WTC11 (cell line): Measurements from ENCODE around the gene STK40. TPM values are rescaled to one million over a fixed set of nuclear protein-coding genes. Genes with fewer than 3 reads are reported as not detected.

Experiments
- ATAC-seq: fragments of 200-7000 bp; cut with Tn5 transposase; 2 replicates; pipeline ENCODE4 v1.10.0; 2021; ENCODE audit warnings: mild to moderate bottlenecking, moderate library complexity
- CTCF ChIA-PET: fragments of 300-600 bp; sonication (Branson Sonifier 250); formaldehyde crosslinking; loops from one replicate; lab custom pipeline; 2021; ENCODE audit warnings: antibody characterized with exemption; lab: Charles Lee
- POLR2A ChIA-PET: fragments of 350-600 bp; sonication (Branson Sonifier 250); formaldehyde crosslinking; loops from one replicate; lab custom pipeline; 2021; ENCODE audit warnings: antibody characterized with exemption; lab: Charles Lee
- DNase-seq: peaks from one replicate; pipeline ENCODE4 v3.0.0; 2021; ENCODE audit warnings: low spot score
- H3K27ac Mint-ChIP-seq: 2 replicates; pipeline ENCODE4 v1.8.0; 2021; ENCODE audit warnings: mixed read lengths
- H3K27me3 Mint-ChIP-seq: 2 replicates; pipeline ENCODE4 v1.8.0; 2021; ENCODE audit warnings: low read depth, mild to moderate bottlenecking, moderate library complexity, mixed read lengths
- H3K36me3 Mint-ChIP-seq: 2 replicates; pipeline ENCODE4 v1.8.0; 2021; ENCODE audit warnings: mixed read lengths
- H3K4me1 Mint-ChIP-seq: 2 replicates; pipeline ENCODE4 v1.8.0; 2022; ENCODE audit warnings: mixed read lengths
- H3K4me3 Mint-ChIP-seq: 2 replicates; pipeline ENCODE4 v1.8.0; 2021; ENCODE audit warnings: mild to moderate bottlenecking, moderate library complexity, mixed read lengths
- H3K9me3 Mint-ChIP-seq: 2 replicates; pipeline ENCODE4 v1.8.0; 2021; ENCODE audit warnings: mixed read lengths
- ATF6 ChIP-seq: sonication (generic); formaldehyde crosslinking; IDR thresholded peaks from 2 replicates; pipeline ENCODE4 v1.8.1; 2023; ENCODE audit warnings: mild to moderate bottlenecking, missing genetic modification reagents
- CBFB ChIP-seq: sonication (generic); formaldehyde crosslinking; IDR thresholded peaks from 2 replicates; pipeline ENCODE4 v1.8.1; 2022; ENCODE audit warnings: mild to moderate bottlenecking, low read depth, missing genetic modification reagents
- CREB1 ChIP-seq: sonication (generic); formaldehyde crosslinking; IDR thresholded peaks from 2 replicates; pipeline ENCODE4 v1.8.0; 2023; ENCODE audit warnings: mild to moderate bottlenecking, missing genetic modification reagents
- E2F5 ChIP-seq: sonication (generic); formaldehyde crosslinking; IDR thresholded peaks from 2 replicates; pipeline ENCODE4 v1.8.1; 2022; ENCODE audit warnings: mild to moderate bottlenecking, moderate library complexity, missing genetic modification reagents
- ELF4 ChIP-seq: sonication (generic); formaldehyde crosslinking; IDR thresholded peaks from 2 replicates; pipeline ENCODE4 v1.8.1; 2022; ENCODE audit warnings: low read depth, mild to moderate bottlenecking, moderate library complexity, missing genetic modification reagents
- ETV6 ChIP-seq: sonication (generic); formaldehyde crosslinking; IDR thresholded peaks from 2 replicates; pipeline ENCODE4 v1.8.1; 2022; ENCODE audit warnings: mild to moderate bottlenecking, missing genetic modification reagents
- FOXJ3 ChIP-seq: sonication (generic); formaldehyde crosslinking; IDR thresholded peaks from 2 replicates; pipeline ENCODE4 v1.9.0; 2021; ENCODE audit warnings: missing genetic modification reagents, mild to moderate bottlenecking, borderline replicate concordance
- FOXK1 ChIP-seq: sonication (generic); formaldehyde crosslinking; IDR thresholded peaks from 2 replicates; pipeline ENCODE4 v1.8.0; 2022; ENCODE audit warnings: mild to moderate bottlenecking, moderate library complexity, missing genetic modification reagents
- GABPB1 ChIP-seq: sonication (generic); formaldehyde crosslinking; IDR thresholded peaks from 2 replicates; pipeline ENCODE4 v1.8.1; 2023; ENCODE audit warnings: mild to moderate bottlenecking, missing genetic modification reagents
- GTF2I ChIP-seq: fragments of 250-450 bp; sonication (Bioruptor Pico); conservative IDR thresholded peaks from 2 replicates; pipeline ENCODE4 v1.4.0; 2021; ENCODE audit warnings: mild to moderate bottlenecking
- HMGXB4 ChIP-seq: sonication (generic); formaldehyde crosslinking; IDR thresholded peaks from 2 replicates; pipeline ENCODE4 v1.8.1; 2023; ENCODE audit warnings: mild to moderate bottlenecking, moderate library complexity, missing genetic modification reagents
- IRF1 ChIP-seq: sonication (generic); formaldehyde crosslinking; IDR thresholded peaks from 2 replicates; pipeline ENCODE4 v1.8.0; 2023; ENCODE audit warnings: missing genetic modification reagents
- JUN ChIP-seq: sonication (generic); formaldehyde crosslinking; IDR thresholded peaks from 2 replicates; pipeline ENCODE4 v1.8.0; 2023; ENCODE audit warnings: mild to moderate bottlenecking, missing genetic modification reagents
- KAT7 ChIP-seq: sonication (generic); formaldehyde crosslinking; IDR thresholded peaks from 2 replicates; pipeline ENCODE4 v1.8.1; 2023; ENCODE audit warnings: missing genetic modification reagents, mild to moderate bottlenecking, borderline replicate concordance
- NR1H2 ChIP-seq: sonication (generic); formaldehyde crosslinking; IDR thresholded peaks from 2 replicates; pipeline ENCODE4 v1.9.0; 2021; ENCODE audit warnings: mild to moderate bottlenecking, moderate library complexity, missing genetic modification reagents
- NR3C1 ChIP-seq: sonication (generic); formaldehyde crosslinking; conservative IDR thresholded peaks from 2 replicates; pipeline ENCODE4 v1.8.1; 2023; ENCODE audit warnings: low read depth, mild to moderate bottlenecking, missing genetic modification reagents
- RELA ChIP-seq: sonication (generic); formaldehyde crosslinking; IDR thresholded peaks from 2 replicates; pipeline ENCODE4 v1.8.1; 2022; ENCODE audit warnings: missing genetic modification reagents, mild to moderate bottlenecking, borderline replicate concordance
- SMAD3 ChIP-seq: sonication (generic); formaldehyde crosslinking; IDR thresholded peaks from 2 replicates; pipeline ENCODE4 v1.8.0; 2022; ENCODE audit warnings: missing genetic modification reagents, mild to moderate bottlenecking, borderline replicate concordance
- SP1 ChIP-seq: sonication (generic); formaldehyde crosslinking; conservative IDR thresholded peaks from 2 replicates; pipeline ENCODE4 v1.8.1; 2022; ENCODE audit warnings: missing genetic modification reagents
- TEAD4 ChIP-seq: sonication (generic); formaldehyde crosslinking; IDR thresholded peaks from 2 replicates; pipeline ENCODE4 v1.8.0; 2022; ENCODE audit warnings: mild to moderate bottlenecking, missing genetic modification reagents
- USF2 ChIP-seq: sonication (generic); formaldehyde crosslinking; IDR thresholded peaks from 2 replicates; pipeline ENCODE4 v1.8.1; 2023; ENCODE audit warnings: mild to moderate bottlenecking, missing genetic modification reagents, moderate library complexity
- ZNF138 ChIP-seq: sonication (generic); formaldehyde crosslinking; conservative IDR thresholded peaks from 2 replicates; pipeline ENCODE4 v1.8.1; 2022; ENCODE audit warnings: mild to moderate bottlenecking, moderate library complexity, missing genetic modification reagents
- ZNF232 ChIP-seq: sonication (generic); formaldehyde crosslinking; IDR thresholded peaks from 2 replicates; pipeline ENCODE4 v1.8.0; 2022; ENCODE audit warnings: mild to moderate bottlenecking, missing genetic modification reagents
- ZNF281 ChIP-seq: sonication (generic); formaldehyde crosslinking; IDR thresholded peaks from 2 replicates; pipeline ENCODE4 v1.8.0; 2023; ENCODE audit warnings: mild to moderate bottlenecking, missing genetic modification reagents
- ZNF317 ChIP-seq: sonication (generic); formaldehyde crosslinking; IDR thresholded peaks from 2 replicates; pipeline ENCODE4 v1.8.1; 2023; ENCODE audit warnings: low read depth, mild to moderate bottlenecking, moderate library complexity, missing genetic modification reagents, borderline replicate concordance
- ZNF671 ChIP-seq: fragments of 250-450 bp; sonication (Bioruptor Pico); IDR thresholded peaks from 2 replicates; pipeline ENCODE4 v1.8.0; 2021; ENCODE audit warnings: mild to moderate bottlenecking
- total RNA-seq: library from RNA; stranded (reverse); gene quantifications from 3 replicates; pipeline ENCODE4 v1.2.3, GENCODE V29; 2021

Gene STK40
- total RNA-seq, 1 experiment from 2014 or later = 24.7 TPM

GRCh38 chr1:36306210-36306901 lies 79.4 kb downstream of the STK40 start, which contains the start of gene SH3D21 (continued):
- TF ChIP-seq IRF1 (CRISPR knock-in tag) (0 out of 2 replicates have a peak, but pooled peaks have one; percentile 41), ZNF138 (0 out of 2 replicates have a peak, but pooled peaks have one; percentile 85), ZNF281 (CRISPR knock-in tag) (no peak), NR3C1 (CRISPR knock-in tag) (0 out of 2 replicates have a peak, but pooled peaks have one; percentile 53), CBFB (CRISPR knock-in tag) (0 out of 2 replicates have a peak, but pooled peaks have one; percentile 50), NR1H2 (CRISPR knock-in tag) (no peak), HMGXB4 (CRISPR knock-in tag) (peak; percentile 92; the same call in 1 of the 2 replicates), E2F5 (CRISPR knock-in tag) (no peak; the same call in 1 of the 2 replicates), ZNF232 (peak; percentile 46; the same call in 1 of the 2 replicates), ZNF317 (no peak; the same call in 1 of the 2 replicates), ELF4 (CRISPR knock-in tag) (0 out of 2 replicates have a peak, but pooled peaks have one; percentile 43), KAT7 (CRISPR knock-in tag) (peak; percentile 75; the same call in 1 of the 2 replicates), RELA (CRISPR knock-in tag) (peak; percentile 27; the same call in 1 of the 2 replicates), USF2 (CRISPR knock-in tag) (peak; percentile 13; the same call in 1 of the 2 replicates), TEAD4 (CRISPR knock-in tag) (no peak), ZNF671 (no peak), GABPB1 (0 out of 2 replicates have a peak, but pooled peaks have one; percentile 37), SP1 (CRISPR knock-in tag) (peak; percentile 59; the same call in 1 of the 2 replicates)

- Mint-ChIP-seq H3K4me1 (peaks cover 17% of the 10 kb centered on the region), H3K27ac (peak overlapping the region; percentile 94), H3K9me3 (no peaks in the 10 kb centered on the region), H3K36me3 (peaks cover 45% of the 10 kb centered on the region), H3K27me3 (no peaks in the 10 kb centered on the region), H3K4me3 (peak overlapping the region; percentile 99)
- DNase-seq (no peak), ATAC-seq (no peak)
- CTCF ChIA-PET = interaction anchor here (1.0 to 2.3 kb wide), 17 partner anchors 14 to 270 kb away, joined by 3 to 32 read pairs (median 4); partner anchors contain the start of genes EVA1B, TEKT2 and TRAPPC3
- POLR2A ChIA-PET = interaction anchor here (0.8 to 2.6 kb wide), 7 partner anchors 15 to 157 kb away, joined by 3 to 77 read pairs (median 8); partner anchors contain the start of genes EVA1B and TRAPPC3
- no peak for TF ChIP-seq ZNF317
- no peak for TF ChIP-seq GTF2I (CRISPR knock-in tag)
- TF ChIP-seq CREB1 (CRISPR knock-in tag) = no peak
- 0 out of 2 replicates have a peak, but pooled peaks have one; percentile 34 for TF ChIP-seq SMAD3 (CRISPR knock-in tag)
- no peak for TF ChIP-seq ATF6 (CRISPR knock-in tag)
- TF ChIP-seq FOXJ3 (CRISPR knock-in tag) = no peak
- no peak for TF ChIP-seq FOXK1 (CRISPR knock-in tag)
- TF ChIP-seq JUN (CRISPR knock-in tag) = no peak
- no peak for TF ChIP-seq ETV6 (CRISPR knock-in tag)
Observed at GRCh38 chr1:36305915-36306209, 79.9 kb downstream of the STK40 start.
